ENCODE measurements around the gene DESI1. TPM values are rescaled to one million over a fixed set of nuclear protein-coding genes. Genes with fewer than 3 reads are reported as not detected.
"Not testable (repeated sequence)": the region's sequence is repeated elsewhere in the genome, so short reads cannot be mapped to it uniquely, and the experiment has no call there.

Gene DESI1
- total RNA-seq, 2 donors from 2014 or later, result 16.3 to 19.1 TPM

GRCh38 chr22:41595703-41596102 lies 25.1 kb downstream of the DESI1 start:
- H3K9me3 ChIP-seq (ENCODE audit: control insufficient read depth, low read length, poor library complexity, severe bottlenecking), result no peaks in the 10 kb centered on the region
- no peaks in the 10 kb centered on the region for H3K4me1 Mint-ChIP-seq
- no peak overlapping the region for H3K27ac Mint-ChIP-seq
- H3K36me3 Mint-ChIP-seq (ENCODE audit: low read depth), result no peaks in the 10 kb centered on the region
- DNase-seq, result no peak
- no peaks in the 10 kb centered on the region for H3K27me3 Mint-ChIP-seq
- no peak for ATAC-seq
- H3K4me3 Mint-ChIP-seq, result no peak overlapping the region

- not testable (repeated sequence) for H3K36me3 Mint-ChIP-seq (ENCODE audit: low read depth); H3K4me3 Mint-ChIP-seq; H3K4me1 Mint-ChIP-seq; H3K27me3 Mint-ChIP-seq; ATAC-seq; DNase-seq; H3K9me3 ChIP-seq (ENCODE audit: control insufficient read depth, low read length, poor library complexity, severe bottlenecking); H3K27ac Mint-ChIP-seq
Measured at GRCh38 chr22:41593336-41593960, 27.4 kb downstream of the DESI1 start.

GRCh38 chr22:41589391-41590241 lies 31.2 kb downstream of the DESI1 start, which contains the start of gene PMM1:
PMM1 (minus strand) TSS chr22:41589840; CDS start chr22:41589805, 35 bp downstream.
- peak within 1 kb of the TSS; percentile 56 for H3K27ac Mint-ChIP-seq
- ATAC-seq, result peak; percentile 98
- peaks cover 8% of the 10 kb centered on the region for H3K4me1 Mint-ChIP-seq
- H3K4me3 Mint-ChIP-seq, result peak within 1 kb of the TSS; percentile 94
- H3K9me3 ChIP-seq (ENCODE audit: control insufficient read depth, low read length, poor library complexity, severe bottlenecking), result no peaks in the 10 kb centered on the region
- DNase-seq, result peak; percentile 99 to 100 (median 100)
- H3K27me3 Mint-ChIP-seq, result no peaks in the 10 kb centered on the region
- H3K36me3 Mint-ChIP-seq (ENCODE audit: low read depth), result peaks cover 2% of the 10 kb centered on the region

DNA sequence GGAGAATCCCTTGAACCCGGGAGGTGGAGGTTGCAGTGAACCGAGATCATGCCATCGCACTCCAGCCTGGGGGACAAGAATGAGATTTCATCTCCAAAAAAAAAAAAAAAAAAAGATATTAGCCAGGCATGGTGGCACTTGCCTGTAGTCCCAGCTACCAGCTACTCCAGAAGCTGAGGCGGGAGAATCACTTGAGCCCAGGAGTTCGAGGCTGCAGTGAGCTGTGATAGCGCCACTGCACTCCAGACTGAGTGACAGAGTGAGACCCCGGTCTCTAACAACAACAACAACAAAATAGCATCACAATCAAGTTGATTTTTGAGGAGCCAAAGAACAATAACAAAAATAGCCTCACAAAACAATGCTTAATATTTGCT lies 33.5 kb downstream of the DESI1 start:
- H3K36me3 Mint-ChIP-seq (ENCODE audit: low read depth), result peaks cover 3% of the 10 kb centered on the region
- DNase-seq (no peak), ATAC-seq (no peak)
- H3K27ac Mint-ChIP-seq, result no peak overlapping the region
- no peaks in the 10 kb centered on the region for H3K9me3 ChIP-seq (ENCODE audit: control insufficient read depth, low read length, poor library complexity, severe bottlenecking)
- H3K4me3 Mint-ChIP-seq, result no peak overlapping the region
- no peaks in the 10 kb centered on the region for H3K27me3 Mint-ChIP-seq
- peaks cover 11% of the 10 kb centered on the region for H3K4me1 Mint-ChIP-seq

DNA sequence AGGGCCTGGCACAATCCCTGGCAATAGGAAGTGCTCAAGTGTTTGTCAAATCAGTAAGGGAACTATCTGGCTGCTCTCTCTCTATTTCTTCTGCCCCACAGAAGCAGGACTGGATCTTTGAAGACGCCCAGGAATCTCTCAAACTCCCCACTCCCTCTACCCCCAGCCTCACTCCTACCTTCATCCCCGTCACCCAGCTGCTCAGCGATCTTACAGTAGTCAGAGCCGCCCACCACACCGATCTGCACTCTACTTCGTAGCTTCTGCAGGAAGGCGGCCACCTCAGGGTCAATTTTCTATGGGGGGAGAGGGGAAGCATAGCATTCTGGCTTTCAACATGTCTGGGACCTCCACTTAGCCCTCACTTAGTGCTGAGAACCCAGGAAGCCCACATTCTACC lies 34.9 kb downstream of the DESI1 start:
- no peak overlapping the region for H3K27ac Mint-ChIP-seq
- no peak for DNase-seq
- no peak for ATAC-seq
- no peak overlapping the region for H3K4me3 Mint-ChIP-seq
- H3K4me1 Mint-ChIP-seq, result peaks cover 11% of the 10 kb centered on the region
- H3K27me3 Mint-ChIP-seq, result no peaks in the 10 kb centered on the region
- no peaks in the 10 kb centered on the region for H3K9me3 ChIP-seq (ENCODE audit: control insufficient read depth, low read length, poor library complexity, severe bottlenecking)
- H3K36me3 Mint-ChIP-seq (ENCODE audit: low read depth), result peaks cover 5% of the 10 kb centered on the region

DNA sequence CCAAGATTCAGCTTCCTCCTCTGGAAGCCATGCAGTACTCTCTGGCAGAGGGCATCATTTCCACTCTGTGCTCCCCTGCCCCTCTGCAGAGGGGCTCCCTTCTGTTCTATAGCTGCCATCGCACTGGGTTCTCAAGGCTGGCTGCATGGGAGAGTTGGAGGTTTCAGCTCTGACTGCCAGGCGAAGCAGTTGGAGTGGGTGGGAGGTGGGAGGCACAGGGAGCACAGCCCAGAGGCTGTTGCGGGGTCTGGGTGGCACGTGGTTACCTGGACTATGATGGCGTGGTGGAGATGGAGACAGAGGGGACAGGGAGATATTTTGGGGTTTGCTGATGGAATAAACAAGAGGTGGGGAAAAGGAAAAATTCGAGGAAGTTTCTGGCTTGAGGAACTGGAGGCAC lies 36.0 kb downstream of the DESI1 start:
- no peak for ATAC-seq
- DNase-seq, result no peak
- Mint-ChIP-seq H3K27ac (no peak overlapping the region), H3K36me3 (ENCODE audit: low read depth) (peaks cover 5% of the 10 kb centered on the region), H3K4me1 (peaks cover 11% of the 10 kb centered on the region), H3K4me3 (no peak overlapping the region), H3K27me3 (no peaks in the 10 kb centered on the region)
- H3K9me3 ChIP-seq (ENCODE audit: control insufficient read depth, low read length, poor library complexity, severe bottlenecking), result no peaks in the 10 kb centered on the region

- Mint-ChIP-seq H3K4me3 (no peak overlapping the region), H3K27me3 (no peaks in the 10 kb centered on the region), H3K36me3 (ENCODE audit: low read depth) (peaks cover 7% of the 10 kb centered on the region), H3K4me1 (peaks cover 11% of the 10 kb centered on the region), H3K27ac (no peak overlapping the region)
- H3K9me3 ChIP-seq (ENCODE audit: control insufficient read depth, low read length, poor library complexity, severe bottlenecking), result no peaks in the 10 kb centered on the region
- DNase-seq (no peak), ATAC-seq (no peak)
Measured at GRCh38 chr22:41582694-41583093, 38.1 kb downstream of the DESI1 start.

DNA sequence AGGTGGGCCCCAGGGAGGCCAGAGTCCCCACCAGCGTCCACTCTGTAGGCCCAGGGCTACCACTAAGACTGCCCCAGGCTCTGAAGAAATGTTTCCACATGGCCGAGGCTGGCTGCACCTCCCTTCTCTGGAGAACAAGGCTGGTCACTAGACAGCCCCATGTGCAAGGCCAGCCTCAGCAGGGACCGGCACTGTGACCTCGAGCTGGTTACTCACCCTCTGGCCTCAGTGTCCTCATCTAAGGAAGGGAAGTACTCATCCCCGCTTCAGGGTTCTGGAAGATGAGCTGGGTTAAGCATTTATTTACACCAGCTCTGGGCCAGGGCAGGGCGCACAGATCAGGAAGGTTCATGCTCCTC lies 40.9 kb downstream of the DESI1 start:
- Mint-ChIP-seq H3K36me3 (ENCODE audit: low read depth) (peaks cover 5% of the 10 kb centered on the region), H3K27ac (no peak overlapping the region), H3K4me3 (no peak overlapping the region), H3K27me3 (no peaks in the 10 kb centered on the region), H3K4me1 (peaks cover 7% of the 10 kb centered on the region)
- no peaks in the 10 kb centered on the region for H3K9me3 ChIP-seq (ENCODE audit: control insufficient read depth, low read length, poor library complexity, severe bottlenecking)
- ATAC-seq (no peak), DNase-seq (no peak)

DNA sequence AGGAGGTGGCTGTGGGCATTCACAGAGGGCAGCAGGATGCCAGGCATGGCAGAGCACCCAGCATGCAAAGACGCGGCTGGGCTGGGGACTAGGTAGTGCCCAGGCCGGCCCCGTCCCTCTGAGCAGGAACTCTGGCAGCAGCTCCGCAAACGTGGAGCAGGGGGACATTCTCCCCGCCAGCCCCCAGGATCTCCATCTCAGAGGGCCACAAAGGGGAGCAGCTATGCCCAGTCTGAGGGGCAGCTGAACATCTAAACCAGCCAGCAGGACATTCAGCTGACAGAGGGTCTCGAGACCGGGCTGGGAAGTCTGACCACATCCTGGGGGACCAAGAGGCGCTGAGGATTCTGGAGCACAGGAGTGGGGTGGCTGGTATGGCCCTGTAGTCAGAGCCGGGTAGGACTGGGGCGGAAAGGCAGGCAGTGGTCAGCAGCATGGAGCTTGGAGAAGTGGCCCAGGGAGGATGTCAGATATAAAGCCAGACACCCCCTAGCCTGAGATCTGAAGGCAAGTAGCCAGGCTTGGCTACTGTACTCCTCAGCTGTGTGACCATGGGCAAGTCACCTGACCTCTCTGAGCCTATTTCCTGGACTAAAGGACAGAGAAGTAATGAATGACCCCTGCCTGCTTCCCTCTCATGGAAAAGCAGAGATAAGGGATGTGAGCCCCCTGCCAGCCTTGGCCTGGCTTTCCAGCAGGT lies 41.4 kb downstream of the DESI1 start:
- H3K9me3 ChIP-seq (ENCODE audit: control insufficient read depth, low read length, poor library complexity, severe bottlenecking), result no peaks in the 10 kb centered on the region
- no peak overlapping the region for H3K27ac Mint-ChIP-seq
- peaks cover 5% of the 10 kb centered on the region for H3K36me3 Mint-ChIP-seq (ENCODE audit: low read depth)
- ATAC-seq (no peak), DNase-seq (no peak)
- H3K4me1 Mint-ChIP-seq, result peaks cover 7% of the 10 kb centered on the region
- H3K4me3 Mint-ChIP-seq, result no peak overlapping the region
- no peaks in the 10 kb centered on the region for H3K27me3 Mint-ChIP-seq

GRCh38 chr22:41578818-41579217 lies 42.0 kb downstream of the DESI1 start:
- H3K9me3 ChIP-seq (ENCODE audit: control insufficient read depth, low read length, poor library complexity, severe bottlenecking), result no peaks in the 10 kb centered on the region
- H3K4me1 Mint-ChIP-seq, result peaks cover 7% of the 10 kb centered on the region
- peaks cover 5% of the 10 kb centered on the region for H3K36me3 Mint-ChIP-seq (ENCODE audit: low read depth)
- DNase-seq (no peak), ATAC-seq (no peak)
- H3K27me3 Mint-ChIP-seq, result no peaks in the 10 kb centered on the region
- peak overlapping the region; percentile 47 for H3K27ac Mint-ChIP-seq
- H3K4me3 Mint-ChIP-seq, result no peak overlapping the region

GRCh38 chr22:41578114-41578513 lies 42.7 kb downstream of the DESI1 start:
- peak overlapping the region; percentile 47 for H3K27ac Mint-ChIP-seq
- no peak overlapping the region for H3K4me3 Mint-ChIP-seq
- DNase-seq (no peak), ATAC-seq (no peak)
- peaks cover 5% of the 10 kb centered on the region for H3K36me3 Mint-ChIP-seq (ENCODE audit: low read depth)
- H3K9me3 ChIP-seq (ENCODE audit: control insufficient read depth, low read length, poor library complexity, severe bottlenecking), result no peaks in the 10 kb centered on the region
- peaks cover 7% of the 10 kb centered on the region for H3K4me1 Mint-ChIP-seq
- no peaks in the 10 kb centered on the region for H3K27me3 Mint-ChIP-seq

DNA sequence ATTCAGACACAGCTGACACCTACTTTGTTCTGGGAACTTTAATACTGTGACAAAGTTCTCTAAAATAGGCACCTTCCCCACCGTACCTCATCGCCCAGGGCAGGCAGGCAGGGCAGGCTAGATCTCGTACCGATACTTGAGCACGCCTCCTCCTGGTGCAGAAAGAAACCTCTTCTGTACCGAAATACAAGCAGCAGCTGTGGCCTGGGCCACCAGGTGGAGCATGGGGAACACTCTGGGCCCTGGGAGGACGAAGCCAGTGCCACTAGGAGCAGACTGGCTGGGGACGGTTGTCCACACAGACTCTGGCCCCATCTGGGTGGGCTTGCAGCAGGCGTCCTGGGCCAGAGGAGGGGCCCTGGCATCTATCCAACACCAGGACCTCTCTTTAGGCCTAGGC lies 44.0 kb downstream of the DESI1 start:
- Mint-ChIP-seq H3K4me1 (peaks cover 8% of the 10 kb centered on the region), H3K36me3 (ENCODE audit: low read depth) (peaks cover 2% of the 10 kb centered on the region), H3K27ac (no peak overlapping the region), H3K4me3 (no peak overlapping the region), H3K27me3 (no peaks in the 10 kb centered on the region)
- ATAC-seq, result peak; percentile 58
- no peak for DNase-seq
- H3K9me3 ChIP-seq (ENCODE audit: control insufficient read depth, low read length, poor library complexity, severe bottlenecking), result no peaks in the 10 kb centered on the region

- Mint-ChIP-seq H3K36me3 (ENCODE audit: low read depth) (peaks cover 2% of the 10 kb centered on the region), H3K4me3 (no peak overlapping the region), H3K27ac (no peak overlapping the region), H3K27me3 (no peaks in the 10 kb centered on the region), H3K4me1 (peaks cover 8% of the 10 kb centered on the region)
- no peaks in the 10 kb centered on the region for H3K9me3 ChIP-seq (ENCODE audit: control insufficient read depth, low read length, poor library complexity, severe bottlenecking)
- DNase-seq, result no peak
- ATAC-seq, result no peak
Measured at GRCh38 chr22:41575533-41575932, 45.3 kb downstream of the DESI1 start.
